MCF 10A (cell line): ENCODE data around the gene DYNLL2. TPM values are rescaled to one million over a fixed set of nuclear protein-coding genes. Genes with fewer than 3 reads are reported as not detected.

ENCODE experiments used
- BruUV-seq: library from RNA; stranded (reverse); fragments of 400-500 nt; replicated peaks from 2 replicates; lab custom pipeline; 2021; lab: Mats Ljungman, UMichigan
- CTCF ChIA-PET: fragments of 300-600 bp; sonication (Branson Sonifier 250); formaldehyde crosslinking; extraction: SDS; loops from one replicate; lab custom pipeline; 2021; ENCODE audit warnings: antibody characterized with exemption, inconsistent platforms; lab: Yijun Ruan, JAX
- POLR2A ChIA-PET: fragments of 300-600, 350-650 bp; sonication (Branson Sonifier 250); formaldehyde crosslinking; extraction: SDS; loops from one replicate; lab custom pipeline; 2020; ENCODE audit warnings: antibody characterized with exemption, inconsistent platforms; lab: Yijun Ruan, JAX
- DNase-seq: peaks from one replicate; pipeline ENCODE4 v3.0.0-alpha.2; 2018; ENCODE audit not compliant: unreplicated experiment
- H3K27ac Mint-ChIP-seq: one replicate; pipeline ENCODE4 v1.8.0; 2022; ENCODE audit warnings: mild to moderate bottlenecking, low read depth, mixed read lengths; ENCODE audit not compliant: unreplicated experiment
- H3K27me3 Mint-ChIP-seq: one replicate; pipeline ENCODE4 v1.8.0; 2022; ENCODE audit warnings: mixed read lengths; ENCODE audit not compliant: insufficient read depth, unreplicated experiment
- H3K36me3 Mint-ChIP-seq: one replicate; pipeline ENCODE4 v1.8.0; 2022; ENCODE audit warnings: mild to moderate bottlenecking, moderate library complexity, mixed read lengths; ENCODE audit not compliant: insufficient read depth, unreplicated experiment
- H3K4me1 Mint-ChIP-seq: one replicate; pipeline ENCODE4 v1.8.0; 2022; ENCODE audit warnings: mixed read lengths; ENCODE audit not compliant: insufficient read depth, unreplicated experiment
- H3K4me3 Mint-ChIP-seq: one replicate; pipeline ENCODE4 v1.8.0; 2022; ENCODE audit warnings: mild to moderate bottlenecking, moderate library complexity, mixed read lengths; ENCODE audit not compliant: unreplicated experiment
- H3K9me3 Mint-ChIP-seq: one replicate; pipeline ENCODE4 v1.8.0; 2022; ENCODE audit warnings: mixed read lengths; ENCODE audit not compliant: unreplicated experiment
- CTCF ChIP-seq: fragments of 200-600 bp; IDR thresholded peaks from one replicate; pipeline ENCODE4 v1.8.0; 2022; ENCODE audit warnings: antibody characterized with exemption, mild to moderate bottlenecking; ENCODE audit not compliant: unreplicated experiment
- intact Hi-C: fragments of 100-400 bp; cut with micrococcal nuclease; formaldehyde crosslinking; loops from 2 replicates; pipeline ENCODE4 v1.14.1; 2022
- total RNA-seq: library from RNA; stranded (reverse); gene quantifications from 2 replicates; pipeline ENCODE4 v1.2.3, GENCODE V29; 2022

Gene DYNLL2
- total RNA-seq, 1 experiment from 2014 or later: 15.5 TPM

GRCh38 chr17:58049533-58049932, 33.7 kb upstream of the DYNLL2 start:
- CTCF ChIA-PET: no interaction called here

GRCh38 chr17:58050966-58051365, 32.3 kb upstream of the DYNLL2 start:
- no TSS peak for BruUV-seq
- Mint-ChIP-seq H3K27ac (no peak overlapping the region), H3K36me3 (no peaks in the 10 kb centered on the region), H3K4me3 (no peak overlapping the region), H3K27me3 (peaks cover 53% of the 10 kb centered on the region), H3K4me1 (no peaks in the 10 kb centered on the region), H3K9me3 (no peaks in the 10 kb centered on the region)
- no peak for DNase-seq
- intact Hi-C loops: no loop called here
- TF ChIP-seq CTCF: no peak
- ChIA-PET POLR2A (interaction anchor here (0.7 kb wide), 1 partner anchor 19 kb away, joined by 3 read pairs; no protein-coding TSS in a partner anchor), CTCF (no interaction called here)

More at GRCh38 chr17:58049533-58049932, 33.7 kb upstream of the DYNLL2 start:
- Mint-ChIP-seq H3K4me1 (no peaks in the 10 kb centered on the region), H3K27me3 (peaks cover 47% of the 10 kb centered on the region), H3K36me3 (no peaks in the 10 kb centered on the region), H3K4me3 (no peak overlapping the region), H3K27ac (no peak overlapping the region), H3K9me3 (no peaks in the 10 kb centered on the region)
- TF ChIP-seq CTCF: no peak
- no TSS peak for BruUV-seq
- POLR2A ChIA-PET: no interaction called here
- intact Hi-C loops: no loop called here
- no peak for DNase-seq

DNA sequence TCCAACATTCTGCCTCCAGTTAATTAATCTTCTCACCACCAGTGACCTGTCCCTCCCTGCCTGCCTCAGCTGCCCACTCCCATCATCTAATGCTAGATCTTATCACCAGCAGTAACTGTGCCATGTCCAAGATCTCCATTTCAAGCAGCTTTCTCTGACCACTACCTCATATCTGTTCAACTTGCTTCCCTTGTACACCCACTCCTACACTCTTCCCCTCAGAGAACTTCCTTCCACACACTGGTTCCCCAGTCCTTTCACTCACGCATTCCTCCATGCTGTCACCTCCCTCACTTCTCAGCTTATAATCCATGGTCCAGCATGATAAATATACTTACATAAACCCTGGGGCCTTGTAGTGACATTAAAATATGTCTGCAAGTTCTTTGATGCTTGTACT, 31.8 kb upstream of the DYNLL2 start:
- no peak overlapping the region for H3K27ac Mint-ChIP-seq

DNA sequence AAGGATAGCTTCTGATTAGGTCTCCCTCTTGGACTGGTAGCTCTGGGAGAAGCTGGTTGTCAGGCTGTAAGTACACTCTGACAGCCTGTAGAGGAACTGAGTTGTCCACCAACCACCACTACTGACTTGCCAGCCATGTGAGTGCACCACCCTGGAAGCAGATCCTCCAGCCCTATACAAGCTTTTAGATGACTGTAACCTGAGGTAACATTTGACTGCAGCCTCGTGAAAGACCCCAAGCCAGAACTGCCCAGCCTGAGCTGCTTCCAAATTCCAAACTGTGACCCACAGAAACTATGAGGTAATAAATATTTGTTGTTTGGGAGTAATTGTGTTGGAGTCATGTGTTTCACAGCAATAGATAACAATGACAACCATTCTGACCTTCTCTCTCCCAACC, 30.8 kb upstream of the DYNLL2 start:
- ChIA-PET POLR2A (no interaction called here), CTCF (no interaction called here)
- TF ChIP-seq CTCF: no peak
- no peaks in the 10 kb centered on the region for H3K36me3 Mint-ChIP-seq
- H3K9me3 Mint-ChIP-seq: no peaks in the 10 kb centered on the region
- peaks cover 57% of the 10 kb centered on the region for H3K27me3 Mint-ChIP-seq
- BruUV-seq: no TSS peak
- intact Hi-C loops: no loop called here
- DNase-seq: no peak
- no peaks in the 10 kb centered on the region for H3K4me1 Mint-ChIP-seq
- H3K4me3 Mint-ChIP-seq: no peak overlapping the region
- no peak overlapping the region for H3K27ac Mint-ChIP-seq

More for the DNA sequence above, 31.8 kb upstream of the DYNLL2 start:
- POLR2A ChIA-PET: no interaction called here
- Mint-ChIP-seq H3K27me3 (peaks cover 53% of the 10 kb centered on the region), H3K4me1 (no peaks in the 10 kb centered on the region), H3K36me3 (no peaks in the 10 kb centered on the region), H3K9me3 (no peaks in the 10 kb centered on the region), H3K4me3 (no peak overlapping the region)
- no peak for DNase-seq
- TF ChIP-seq CTCF: no peak
- no TSS peak for BruUV-seq
- CTCF ChIA-PET: interaction anchor here (0.6 kb wide), 1 partner anchor 126 kb away, joined by 3 read pairs; no protein-coding TSS in a partner anchor
- intact Hi-C loops: no loop called here
